Trophoblast cell (in vitro differentiated cells and primary cell): ENCODE data around the gene SLC4A2.

ENCODE experiments used
- DNase-seq, 2 donors: peaks; one replicate each; pipeline ENCODE4 v3.0.0-alpha.2; 2016
- H2AFZ ChIP-seq: 2 replicates; pipeline ENCODE4 v1.6.1; 2013; ENCODE audit warnings: low read length, moderate library complexity, mild to moderate bottlenecking; ENCODE audit not compliant: insufficient read depth, poor library complexity
- H2AK5ac ChIP-seq: 2 replicates; pipeline ENCODE4 v1.6.1; 2013; ENCODE audit warnings: mild to moderate bottlenecking, low read length
- H2BK120ac ChIP-seq: 2 replicates; pipeline ENCODE4 v1.6.1; 2013; ENCODE audit warnings: low read length, mild to moderate bottlenecking, moderate library complexity; ENCODE audit not compliant: insufficient read depth, poor library complexity
- H2BK12ac ChIP-seq: 2 replicates; pipeline ENCODE4 v1.6.1; 2013; ENCODE audit warnings: mild to moderate bottlenecking, low read length, moderate library complexity
- H2BK5ac ChIP-seq: 2 replicates; pipeline ENCODE4 v1.6.1; 2013; ENCODE audit warnings: low read length, low read depth, moderate library complexity, mild to moderate bottlenecking; ENCODE audit not compliant: poor library complexity
- H3K14ac ChIP-seq: 2 replicates; pipeline ENCODE4 v1.6.1; 2013; ENCODE audit warnings: mild to moderate bottlenecking, low read length
- H3K18ac ChIP-seq: 2 replicates; pipeline ENCODE4 v1.6.1; 2013; ENCODE audit warnings: mild to moderate bottlenecking, low read length
- H3K23ac ChIP-seq: 2 replicates; pipeline ENCODE4 v1.6.1; 2013; ENCODE audit warnings: low read length
- H3K27ac ChIP-seq: 2 replicates; pipeline ENCODE4 v1.5.1; 2013; ENCODE audit warnings: low read depth, mild to moderate bottlenecking, inconsistent platforms, low read length, moderate library complexity
- H3K27me3 ChIP-seq: 2 replicates; pipeline ENCODE4 v1.6.1; 2013; ENCODE audit warnings: inconsistent platforms, mild to moderate bottlenecking, low read length, moderate library complexity; ENCODE audit not compliant: insufficient read depth
- H3K36me3 ChIP-seq, 2 experiments: 1 replicate in 1 of 2; 2 replicates in 1 of 2; pipeline ENCODE4 v1.6.1; 2013; ENCODE audit warnings: low read length in 2 of 2, mild to moderate bottlenecking in 2 of 2, moderate library complexity in 1 of 2; ENCODE audit not compliant: insufficient read depth in 2 of 2, control insufficient read depth in 1 of 2
- H3K4ac ChIP-seq: 2 replicates; pipeline ENCODE4 v1.6.1; 2013; ENCODE audit warnings: low read depth, mild to moderate bottlenecking, low read length, moderate library complexity
- H3K4me1 ChIP-seq, 2 experiments: 1 replicate in 1 of 2; 2 replicates in 1 of 2; pipeline ENCODE4 v1.6.1; 2013; ENCODE audit warnings: low read length in 2 of 2, mild to moderate bottlenecking in 2 of 2, moderate library complexity in 1 of 2; ENCODE audit not compliant: insufficient read depth in 2 of 2, control insufficient read depth in 1 of 2
- H3K4me2 ChIP-seq: 2 replicates; pipeline ENCODE4 v1.6.1; 2013; ENCODE audit warnings: inconsistent platforms, mild to moderate bottlenecking, low read length, moderate library complexity
- H3K4me3 ChIP-seq: 2 replicates; pipeline ENCODE4 v1.5.1; 2013; ENCODE audit warnings: mild to moderate bottlenecking, low read depth, low read length, inconsistent platforms
- H3K79me1 ChIP-seq: one replicate; pipeline ENCODE4 v1.6.1; 2013; ENCODE audit warnings: low read length
- H3K79me2 ChIP-seq: 2 replicates; pipeline ENCODE4 v1.6.1; 2013; ENCODE audit warnings: low read length, mild to moderate bottlenecking; ENCODE audit not compliant: control insufficient read depth, insufficient read depth, poor library complexity
- H3K9ac ChIP-seq: 2 replicates; pipeline ENCODE4 v1.6.1; 2013; ENCODE audit warnings: mild to moderate bottlenecking, low read length
- H3K9me3 ChIP-seq: 2 replicates; pipeline ENCODE4 v1.6.1; 2013; ENCODE audit warnings: low read depth, mild to moderate bottlenecking, control low read depth, inconsistent platforms, low read length; ENCODE audit not compliant: insufficient read depth
- H4K12ac ChIP-seq: 2 replicates; pipeline ENCODE4 v1.6.1; 2013; ENCODE audit warnings: low read depth, mild to moderate bottlenecking, low read length, moderate library complexity
- H4K8ac ChIP-seq: 2 replicates; pipeline ENCODE4 v1.6.1; 2013; ENCODE audit warnings: low read depth, mild to moderate bottlenecking, low read length, moderate library complexity
- H4K91ac ChIP-seq: one replicate; pipeline ENCODE4 v1.6.1; 2013; ENCODE audit warnings: low read depth, mild to moderate bottlenecking, low read length, moderate library complexity
- WGBS: extraction: QIAGEN DNeasy Blood & Tissue Kit; methylation state at CpG from one replicate; pipeline ENCODE4 v1.1.7; 2013; ENCODE audit warnings: missing lambda C conversion rate; ENCODE audit not compliant: insufficient read length, insufficient coverage; ENCODE audit errors: extremely low coverage; 5-methylcytosine and 5-hydroxymethylcytosine counted together

SLC4A2 gene

DNA sequence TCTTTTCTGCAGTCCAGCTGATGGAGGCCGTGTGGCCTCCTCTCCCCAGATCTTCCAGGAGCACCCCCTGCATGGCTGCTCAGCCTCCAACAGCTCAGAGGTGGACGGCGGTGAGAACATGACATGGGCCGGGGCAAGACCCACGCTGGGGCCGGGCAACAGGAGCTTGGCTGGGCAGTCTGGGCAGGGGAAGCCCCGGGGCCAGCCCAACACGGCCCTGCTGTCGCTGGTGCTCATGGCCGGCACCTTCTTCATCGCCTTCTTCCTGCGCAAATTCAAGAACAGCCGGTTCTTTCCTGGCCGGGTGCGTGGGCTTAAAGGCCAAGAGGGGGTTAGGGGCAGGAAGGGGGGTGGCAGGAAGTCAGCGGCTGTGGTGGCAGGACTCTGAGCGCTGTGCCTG, 14.6 kb downstream of the SLC4A2 start:
- no peaks in the 10 kb centered on the region for H3K27me3 ChIP-seq
- no peak overlapping the region for H3K14ac ChIP-seq
- H3K4me2 ChIP-seq: no peak overlapping the region
- no peak overlapping the region for H3K27ac ChIP-seq
- no peaks in the 10 kb centered on the region for H3K79me2 ChIP-seq
- H2AK5ac ChIP-seq: no peak overlapping the region
- no CpG with 5 or more reads among the region's 17 CpGs for WGBS
- no peak overlapping the region for H2BK12ac ChIP-seq
- H4K8ac ChIP-seq: no peak overlapping the region
- peaks cover 78 to 79% of the 10 kb centered on the region in 2 experiments for H3K36me3 ChIP-seq
- no peak overlapping the region for H4K91ac ChIP-seq
- H3K4me1 ChIP-seq: peaks cover 2 to 8% of the 10 kb centered on the region in 2 experiments
- no peak overlapping the region for H3K23ac ChIP-seq
- no peak overlapping the region for H2BK120ac ChIP-seq
- no peak overlapping the region for H3K9ac ChIP-seq
- no peak overlapping the region for H2AFZ ChIP-seq
- H3K4ac ChIP-seq: no peak overlapping the region
- no peak overlapping the region for H4K12ac ChIP-seq
- no peaks in the 10 kb centered on the region for H3K9me3 ChIP-seq
- H3K18ac ChIP-seq: no peak overlapping the region
- H2BK5ac ChIP-seq: no peak overlapping the region
- H3K79me1 ChIP-seq: peaks cover 2% of the 10 kb centered on the region
- no peak for DNase-seq
- no peak overlapping the region for H3K4me3 ChIP-seq

DNA sequence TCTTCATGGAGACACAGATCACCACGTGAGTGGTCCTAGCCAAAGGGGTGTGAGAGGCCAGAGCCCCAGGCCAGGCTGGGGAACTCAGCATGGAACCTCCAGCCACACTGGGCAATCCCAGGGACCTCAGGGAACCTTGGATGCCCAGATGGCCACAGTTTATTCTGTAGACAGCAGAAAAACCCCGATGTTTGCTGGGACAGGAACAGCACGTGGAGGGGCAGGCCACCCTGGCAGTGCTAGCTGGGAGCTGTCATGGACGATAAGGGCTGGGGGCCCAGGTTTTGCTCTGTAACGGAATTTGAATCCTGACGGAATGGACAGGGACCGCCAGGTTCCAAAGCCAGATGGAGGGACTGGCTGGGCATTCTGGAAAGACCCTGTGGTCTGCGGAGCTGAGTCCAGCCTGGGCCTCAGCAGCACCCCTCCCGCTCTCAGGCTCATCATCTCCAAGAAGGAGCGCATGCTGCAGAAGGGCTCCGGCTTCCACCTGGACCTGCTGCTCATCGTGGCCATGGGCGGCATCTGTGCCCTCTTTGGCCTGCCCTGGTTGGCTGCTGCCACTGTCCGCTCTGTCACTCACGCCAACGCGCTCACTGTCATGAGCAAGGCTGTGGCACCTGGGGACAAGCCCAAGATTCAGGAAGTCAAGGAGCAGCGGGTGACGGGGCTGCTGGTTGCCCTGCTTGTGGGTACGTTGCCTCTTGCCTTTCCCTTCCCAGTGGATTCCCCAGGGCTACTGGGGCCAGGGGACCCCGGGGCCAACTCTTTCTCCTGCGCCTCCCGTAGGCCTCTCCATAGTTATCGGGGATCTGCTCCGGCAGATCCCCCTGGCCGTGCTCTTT, 15.7 kb downstream of the SLC4A2 start:
- Histone ChIP-seq H4K8ac (no peak overlapping the region), H3K14ac (no peak overlapping the region), H3K9ac (no peak overlapping the region), H3K27ac (no peak overlapping the region), H3K27me3 (no peaks in the 10 kb centered on the region), H3K9me3 (no peaks in the 10 kb centered on the region), H4K12ac (no peak overlapping the region), H3K4me1 (peaks cover 10 to 16% of the 10 kb centered on the region in 2 experiments), H3K79me2 (peaks cover 6% of the 10 kb centered on the region), H3K79me1 (peaks cover 2% of the 10 kb centered on the region), H2AFZ (no peak overlapping the region), H2BK5ac (no peak overlapping the region), H2BK12ac (no peak overlapping the region), H3K4me2 (no peak overlapping the region), H3K23ac (no peak overlapping the region), H3K18ac (no peak overlapping the region), H4K91ac (no peak overlapping the region), H2AK5ac (no peak overlapping the region), H3K4ac (no peak overlapping the region), H2BK120ac (no peak overlapping the region), H3K4me3 (no peak overlapping the region), H3K36me3 (peaks cover 72 to 73% of the 10 kb centered on the region in 2 experiments)
- WGBS: no CpG with 5 or more reads among the region's 26 CpGs
- DNase-seq: no peak

DNA sequence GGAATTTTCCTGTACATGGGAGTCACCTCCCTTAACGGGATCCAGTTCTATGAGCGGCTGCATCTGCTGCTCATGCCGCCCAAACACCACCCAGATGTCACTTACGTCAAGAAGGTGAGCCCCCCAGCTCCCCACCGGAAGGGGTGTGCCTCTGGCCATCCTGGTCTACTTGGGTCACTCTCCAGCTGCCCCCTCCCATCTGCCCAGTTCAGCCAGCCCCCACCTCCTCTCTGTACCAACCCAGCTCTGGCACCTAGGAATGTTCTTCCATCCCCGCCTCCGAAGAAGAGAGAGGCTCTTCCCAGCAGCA, 16.2 kb downstream of the SLC4A2 start:
- H4K8ac ChIP-seq: no peak overlapping the region

DNA sequence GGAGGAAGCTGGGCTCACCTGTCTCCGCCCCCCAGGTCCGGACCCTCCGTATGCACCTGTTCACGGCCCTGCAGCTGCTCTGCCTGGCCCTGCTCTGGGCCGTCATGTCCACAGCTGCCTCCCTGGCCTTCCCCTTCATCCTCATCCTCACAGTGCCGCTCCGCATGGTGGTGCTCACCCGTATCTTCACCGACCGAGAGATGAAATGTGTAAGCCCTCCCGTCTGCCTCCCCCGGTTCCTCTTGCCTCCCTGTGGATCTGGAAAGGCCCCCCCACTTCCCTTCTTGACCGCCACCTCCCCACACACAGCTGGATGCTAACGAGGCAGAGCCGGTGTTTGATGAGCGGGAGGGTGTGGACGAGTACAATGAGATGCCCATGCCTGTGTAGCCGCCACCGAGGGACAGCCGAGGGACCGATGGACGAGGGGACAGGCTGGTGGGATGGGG, 16.6 kb downstream of the SLC4A2 start:
- no peak overlapping the region for H2AK5ac ChIP-seq

More for the DNA sequence above, 16.2 kb downstream of the SLC4A2 start:
- no peak overlapping the region for H4K91ac ChIP-seq
- no peak overlapping the region for H3K4me2 ChIP-seq
- no peak overlapping the region for H3K27ac ChIP-seq
- H3K4me3 ChIP-seq: no peak overlapping the region
- H2BK120ac ChIP-seq: no peak overlapping the region
- H3K27me3 ChIP-seq: no peaks in the 10 kb centered on the region
- peaks cover 67% of the 10 kb centered on the region in 2 experiments for H3K36me3 ChIP-seq
- no peaks in the 10 kb centered on the region for H3K9me3 ChIP-seq
- DNase-seq: no peak
- H3K23ac ChIP-seq: no peak overlapping the region
- no CpG with 5 or more reads among the region's 7 CpGs for WGBS
- no peak overlapping the region for H2BK5ac ChIP-seq
- H4K12ac ChIP-seq: no peak overlapping the region
- no peak overlapping the region for H3K18ac ChIP-seq
- H2BK12ac ChIP-seq: no peak overlapping the region
- H3K4ac ChIP-seq: no peak overlapping the region
- peaks cover 7% of the 10 kb centered on the region for H3K79me1 ChIP-seq
- H3K9ac ChIP-seq: no peak overlapping the region
- no peak overlapping the region for H2AK5ac ChIP-seq
- H3K79me2 ChIP-seq: peaks cover 11% of the 10 kb centered on the region
- H3K14ac ChIP-seq: no peak overlapping the region
- H2AFZ ChIP-seq: no peak overlapping the region
- H3K4me1 ChIP-seq: peaks cover 10 to 16% of the 10 kb centered on the region in 2 experiments

More for the DNA sequence above, 16.6 kb downstream of the SLC4A2 start:
- Histone ChIP-seq H3K79me2 (peaks cover 13% of the 10 kb centered on the region), H3K23ac (no peak overlapping the region), H3K4me1 (peaks cover 12 to 18% of the 10 kb centered on the region in 2 experiments), H3K27me3 (no peaks in the 10 kb centered on the region), H3K27ac (no peak overlapping the region), H3K4me3 (no peak overlapping the region), H2BK5ac (no peak overlapping the region), H3K4me2 (no peak overlapping the region), H3K9me3 (no peaks in the 10 kb centered on the region), H2BK120ac (no peak overlapping the region), H3K36me3 (peaks cover 63% of the 10 kb centered on the region in 2 experiments), H4K91ac (no peak overlapping the region), H2AFZ (no peak overlapping the region), H3K9ac (no peak overlapping the region), H2BK12ac (no peak overlapping the region), H3K14ac (no peak overlapping the region), H4K12ac (no peak overlapping the region), H3K18ac (no peak overlapping the region), H3K4ac (no peak overlapping the region), H3K79me1 (peaks cover 9% of the 10 kb centered on the region), H4K8ac (no peak overlapping the region)
- DNase-seq: no peak
- WGBS: no CpG with 5 or more reads among the region's 22 CpGs
